CD4-positive, alpha-beta T cell treated with Interleukin-4 for 1 hour (primary cell): Measurements from ENCODE around the gene CDCP2.
"Not testable (repeated sequence)": the region's sequence is repeated elsewhere in the genome, so short reads cannot be mapped to it uniquely, and the experiment has no call there.

ENCODE experiments used
- DNase-seq, 2 donors: peaks; one replicate each; pipeline ENCODE4 v3.0.0-alpha.2; 2020 to 2022

Gene CDCP2

GRCh38 chr1:54167422-54168139 lies 14.8 kb upstream of the CDCP2 start:
- DNase-seq, result no peak

GRCh38 chr1:54166357-54166756 lies 13.6 kb upstream of the CDCP2 start:
- DNase-seq, result not testable (repeated sequence)

DNA sequence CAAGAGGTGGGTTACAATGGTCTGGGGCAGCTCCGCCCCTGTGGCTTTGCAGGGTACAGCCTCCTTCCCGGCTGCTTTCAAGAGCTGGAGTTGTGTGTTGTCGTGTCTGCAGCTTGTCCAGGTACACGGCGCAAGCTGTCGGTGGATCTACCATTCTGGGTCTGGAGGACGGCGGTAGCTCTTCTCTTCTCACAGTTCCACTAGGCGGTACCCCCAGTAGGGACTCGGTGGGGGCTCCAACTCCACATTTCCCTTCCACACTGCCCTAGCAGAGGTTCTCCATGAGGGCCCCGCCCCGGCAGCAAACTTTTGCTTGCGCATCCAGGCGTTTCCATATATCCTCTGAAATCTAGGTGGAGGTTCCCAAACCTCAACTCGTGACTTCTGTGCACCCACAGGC lies 12.3 kb upstream of the CDCP2 start:
- no peak for DNase-seq

DNA sequence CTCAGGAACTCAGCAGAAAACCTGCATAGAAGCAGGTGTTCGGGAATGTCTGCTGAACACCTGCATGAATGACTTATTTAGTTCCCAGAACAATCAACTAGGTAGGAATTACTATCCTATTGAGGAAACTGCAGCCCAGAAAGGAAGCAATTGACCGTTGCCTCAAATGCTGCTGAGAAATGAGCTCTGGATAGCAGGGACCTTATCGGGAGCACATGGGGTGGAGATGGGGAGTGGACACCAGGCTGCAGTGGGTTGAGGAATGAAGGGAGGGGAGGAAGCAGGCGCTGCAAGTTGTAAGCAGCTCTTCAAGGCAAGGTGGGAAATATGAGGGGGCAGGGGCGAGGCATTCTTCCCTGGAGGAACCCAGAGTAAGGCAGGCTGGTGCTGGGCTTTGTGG lies 10.8 kb upstream of the CDCP2 start:
- no peak for DNase-seq

DNA sequence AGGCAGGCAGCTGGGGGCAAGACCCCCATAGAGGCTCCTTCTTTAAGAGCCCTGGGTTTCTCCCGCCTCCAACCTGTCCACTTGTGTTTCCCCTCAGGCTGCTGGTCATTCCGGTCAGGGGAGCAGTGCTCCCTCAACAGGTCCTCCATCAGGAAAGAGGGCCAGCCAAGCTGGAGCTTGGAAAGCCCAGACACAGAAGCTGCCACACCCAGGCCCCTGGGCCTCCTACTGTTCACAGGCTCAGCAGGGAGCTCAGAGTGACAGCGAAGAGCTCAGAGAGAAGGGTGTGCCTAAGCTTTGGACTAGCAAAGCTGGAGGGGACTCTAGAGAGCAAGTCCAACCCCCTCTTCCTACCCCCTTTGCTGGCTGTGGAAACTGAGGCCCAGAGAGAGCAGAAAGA lies 10.3 kb upstream of the CDCP2 start:
- no peak for DNase-seq

DNA sequence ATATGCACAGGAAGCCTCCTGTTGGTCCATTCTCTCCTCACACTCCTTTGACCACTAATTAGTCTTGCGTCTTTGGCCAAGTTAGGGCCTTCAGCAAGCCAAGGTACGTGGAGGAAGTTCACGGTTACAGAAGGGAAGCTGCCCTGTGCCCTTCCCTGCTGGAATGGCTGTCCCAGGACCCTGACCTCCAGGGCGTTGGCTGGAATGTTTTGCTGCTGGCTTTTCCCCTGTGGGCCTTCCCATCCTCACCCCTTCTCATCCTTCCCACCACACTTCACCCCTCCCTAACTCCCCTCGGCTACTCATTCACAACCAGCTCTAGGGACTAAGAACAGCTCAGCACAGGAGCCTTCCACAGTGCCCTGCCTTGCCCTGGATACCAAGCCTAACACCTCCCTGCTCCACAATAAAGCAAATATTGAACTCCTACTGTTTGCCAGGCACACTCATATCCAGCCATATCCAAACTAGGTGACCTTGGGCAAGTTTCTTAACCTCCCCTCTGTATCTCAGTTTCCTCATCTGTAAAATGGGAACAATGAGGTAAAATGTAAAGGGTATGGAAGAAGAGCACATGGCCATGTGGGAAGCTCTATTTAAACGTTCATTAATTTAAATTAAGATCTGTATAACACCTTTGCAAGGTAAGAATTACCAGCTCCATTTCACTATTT lies 8.8 kb upstream of the CDCP2 start:
- DNase-seq, result no peak

GRCh38 chr1:54160351-54160750 lies 7.6 kb upstream of the CDCP2 start:
- DNase-seq, result no peak

GRCh38 chr1:54159733-54160316 lies 7.0 kb upstream of the CDCP2 start:
- no peak for DNase-seq

- no peak for DNase-seq
Observed at GRCh38 chr1:54158071-54158470, 5.3 kb upstream of the CDCP2 start.

GRCh38 chr1:54157401-54157800 lies 4.6 kb upstream of the CDCP2 start:
- DNase-seq, result no peak

- no peak for DNase-seq
Observed at GRCh38 chr1:54156986-54157385, 4.2 kb upstream of the CDCP2 start.

DNA sequence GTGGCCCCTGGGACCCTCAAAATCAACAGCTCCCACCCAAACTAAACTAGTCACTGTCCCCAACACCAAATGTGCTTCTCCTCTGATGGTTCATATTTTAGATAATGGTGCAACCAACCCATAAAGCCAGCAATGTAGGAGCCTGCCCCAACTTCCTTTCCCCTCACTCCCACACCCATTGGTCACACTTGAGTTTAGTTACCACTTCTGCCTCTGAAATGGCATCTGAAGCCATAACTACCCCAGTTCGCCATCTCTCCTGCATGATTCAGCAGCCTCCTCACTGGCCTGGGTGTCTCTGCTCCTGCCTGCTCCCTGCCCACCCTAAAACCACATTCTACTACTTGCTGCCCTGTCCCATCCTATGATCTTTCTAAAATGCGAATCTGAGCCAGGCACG lies 3.4 kb upstream of the CDCP2 start:
- DNase-seq, result no peak

- DNase-seq, result no peak
Observed at GRCh38 chr1:54153535-54154439, 987 bp upstream of the CDCP2 start.

DNA sequence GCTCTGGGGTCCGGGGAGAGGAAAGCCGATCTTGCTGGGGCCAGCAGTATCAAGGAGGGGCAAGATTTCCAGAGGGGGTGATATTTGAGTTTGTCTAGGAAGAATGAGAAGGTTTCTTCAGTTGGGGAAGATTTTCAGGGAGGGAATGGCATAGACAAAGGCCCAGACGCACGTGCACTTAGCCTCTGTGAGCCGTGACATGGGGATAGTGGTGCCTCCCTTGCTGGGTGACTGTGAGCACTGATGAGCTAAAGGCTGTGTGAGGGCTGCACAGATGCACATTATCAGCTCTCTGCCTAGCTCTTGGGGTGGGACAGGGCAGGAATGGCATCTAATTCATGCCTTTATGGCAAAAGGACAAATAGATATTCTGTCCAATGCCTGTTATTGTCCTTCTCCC lies 1.8 kb downstream of the CDCP2 start:
- no peak for DNase-seq

DNA sequence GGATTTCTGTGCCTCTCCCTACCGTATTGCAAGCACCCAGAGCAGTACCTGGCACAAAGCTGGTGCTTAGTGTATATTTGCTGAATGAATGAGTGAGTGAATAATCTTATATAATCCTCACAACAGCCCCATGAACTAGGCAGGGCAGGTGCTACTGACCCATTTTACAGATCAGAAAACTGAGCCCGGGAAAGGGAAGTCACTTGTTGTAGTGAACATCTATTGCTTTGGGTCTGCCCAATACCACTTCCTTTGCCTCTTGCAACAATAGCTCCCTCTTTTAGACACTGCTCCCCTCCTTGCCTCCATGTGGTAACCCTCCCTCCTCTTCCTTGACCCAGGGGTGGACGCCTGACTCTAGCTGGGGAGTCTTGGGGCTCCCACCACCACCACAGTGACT lies 3.1 kb downstream of the CDCP2 start:
- no peak for DNase-seq

- no peak for DNase-seq
Observed at GRCh38 chr1:54144366-54144765, 8.4 kb downstream of the CDCP2 start.

DNA sequence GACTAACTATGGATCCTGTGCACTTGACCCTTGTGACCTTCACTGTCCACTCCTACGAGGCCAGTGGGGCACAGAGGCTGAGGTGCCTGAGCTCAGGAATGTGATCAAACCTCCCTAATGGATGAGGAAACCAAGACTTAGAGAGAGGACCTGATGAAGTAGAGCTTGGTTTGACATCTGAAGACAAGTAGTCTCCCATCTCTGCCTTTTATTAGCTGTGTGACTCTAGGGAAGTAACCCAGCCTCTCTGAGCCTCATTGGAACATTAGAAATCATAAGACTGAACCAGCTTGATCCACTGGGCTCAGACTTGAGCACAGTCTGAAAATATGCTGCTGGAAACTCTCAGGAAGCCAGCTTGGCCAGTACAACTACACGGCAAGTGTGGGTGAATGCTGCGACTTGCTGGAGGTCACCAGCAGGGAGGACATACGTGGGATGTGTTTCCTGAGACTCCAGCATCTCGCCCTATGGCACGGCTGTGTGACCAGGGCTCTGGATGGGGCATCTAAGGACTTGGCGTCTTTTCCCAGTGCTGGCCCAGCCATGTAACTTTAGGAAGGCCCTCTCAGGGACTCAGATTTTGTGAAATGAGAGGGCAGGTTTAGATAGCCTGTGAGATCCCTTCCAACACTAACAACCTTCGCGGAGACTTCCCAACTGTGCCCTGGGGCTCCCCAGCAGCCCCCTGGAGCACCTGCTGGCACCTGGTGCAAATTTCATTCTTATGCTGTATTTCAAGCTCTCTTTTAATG lies 10.5 kb downstream of the CDCP2 start:
- no peak for DNase-seq

DNA sequence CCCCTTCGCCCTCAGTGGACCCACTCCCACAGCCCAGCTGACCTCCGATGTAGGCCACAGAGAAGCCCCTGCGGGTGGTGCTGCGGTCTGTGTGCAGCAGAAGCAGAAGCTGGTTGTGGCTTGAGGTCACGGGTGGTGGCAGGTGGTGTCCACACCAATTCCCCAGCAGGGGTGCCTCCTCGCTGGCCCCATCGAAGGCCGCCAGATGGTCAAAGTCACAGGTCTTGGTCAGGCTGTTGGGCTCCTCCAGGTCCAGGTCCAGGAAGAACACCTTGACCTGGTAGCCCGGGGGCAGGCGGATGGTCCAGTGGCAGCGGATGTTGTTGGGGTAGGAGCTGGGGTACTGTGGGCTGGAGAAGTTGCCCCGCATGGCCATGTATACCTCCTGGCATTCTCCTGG lies 13.1 kb downstream of the CDCP2 start:
- no peak for DNase-seq

DNA sequence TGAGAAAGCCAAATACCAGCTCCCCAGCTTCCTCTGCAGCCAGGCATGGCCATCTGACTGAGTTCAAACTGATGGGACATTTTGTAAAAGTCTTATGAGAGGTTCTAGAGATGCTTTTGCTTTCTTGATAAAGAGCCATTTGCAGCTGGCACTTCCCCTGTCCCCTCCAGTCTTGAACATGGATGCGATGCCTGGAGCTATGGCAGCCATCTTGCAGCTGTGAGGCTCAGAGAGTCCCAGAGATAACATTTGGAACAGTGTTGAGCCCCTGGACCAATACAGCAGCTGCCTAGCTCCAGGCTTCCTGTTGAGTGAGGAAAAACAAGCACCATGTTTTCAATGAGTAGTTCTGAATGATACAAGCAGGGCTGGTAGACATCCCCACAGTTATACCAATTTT lies 13.8 kb downstream of the CDCP2 start:
- no peak for DNase-seq

GRCh38 chr1:54137534-54138061 lies 15.2 kb downstream of the CDCP2 start:
- no peak for DNase-seq

- no peak for DNase-seq
Observed at GRCh38 chr1:54136963-54137533, 15.8 kb downstream of the CDCP2 start.
